Measurements from ENCODE around the gene CHCHD6. TPM values are rescaled to one million over a fixed set of nuclear protein-coding genes. Genes with fewer than 3 reads are reported as not detected.

CHCHD6 gene
- total and polyA plus RNA-seq, 2 experiments from 2014 or later: 15.8 to 21.4 TPM

DNA sequence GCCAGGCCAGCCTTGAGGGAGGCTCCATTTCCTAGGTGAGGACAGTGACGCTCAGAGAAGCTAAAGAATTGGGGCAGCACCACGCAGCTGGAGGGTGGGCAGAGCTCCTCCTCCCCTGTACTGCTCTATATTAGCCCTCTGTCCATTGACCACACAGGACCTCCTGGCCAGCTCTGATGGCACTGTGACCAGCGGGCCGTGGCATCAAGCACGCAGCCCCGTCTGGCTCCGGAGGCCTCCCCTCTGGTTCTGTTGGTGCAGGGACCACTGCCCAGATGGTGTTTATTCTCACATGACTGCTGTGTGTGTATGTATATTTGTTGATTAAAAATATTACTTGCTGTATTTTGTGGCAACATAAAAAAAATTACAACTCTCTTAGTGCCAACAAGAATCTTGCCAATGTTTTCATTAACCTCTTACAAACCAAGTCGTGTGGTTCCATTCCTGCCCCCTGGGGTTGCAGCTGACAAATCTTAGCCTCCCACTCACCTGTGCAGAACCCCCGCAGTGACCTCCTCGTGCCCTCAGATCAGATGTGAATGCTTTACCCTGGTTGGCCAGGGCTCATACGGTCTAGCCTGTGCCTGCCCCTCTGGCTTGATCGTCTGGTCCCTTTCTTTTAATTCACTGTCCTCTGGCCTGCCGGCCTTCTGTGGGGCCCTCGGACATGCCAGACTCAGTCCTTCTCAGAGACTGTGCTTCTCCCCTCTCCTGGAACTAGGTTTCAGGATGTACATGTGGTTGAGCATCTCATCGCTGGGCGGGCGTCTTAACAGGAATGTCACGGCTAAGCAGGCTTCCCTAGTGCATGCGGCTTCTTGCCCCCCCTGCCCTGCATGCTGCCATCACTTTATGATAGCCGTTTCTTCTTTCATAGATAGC, 14.8 kb downstream of the CHCHD6 start:
- H3K79me2 ChIP-seq (ENCODE audit: insufficient read depth): 0 out of 2 replicates have a peak, but pooled peaks cover 10% of the 10 kb centered on the region
- H3K4me2 ChIP-seq (ENCODE audit: unreplicated experiment): no peak overlapping the region
- H3K9ac ChIP-seq: no peak overlapping the region
- no peaks in the 10 kb centered on the region for H4K20me1 ChIP-seq (ENCODE audit: insufficient read depth)
- H3K9me2 ChIP-seq (ENCODE audit: insufficient read depth): no peaks in the 10 kb centered on the region
- DNase-seq: no peak
- H3K4me1 ChIP-seq (ENCODE audit: insufficient read depth): no peaks in the 10 kb centered on the region
- no peak overlapping the region for H3K27ac ChIP-seq
- no peak for TF ChIP-seq EZH2 (IDR thresholded peaks at IDR 0.05; ENCODE audit: insufficient read depth, poor library complexity, severe bottlenecking)
- no peak for TF ChIP-seq EZH2phosphoT487 (IDR thresholded peaks at IDR 0.05; ENCODE audit: insufficient read depth, low read depth)
- no peak overlapping the region for H2AFZ ChIP-seq
- in situ Hi-C loops (cut with MboI): no loop called here
- H3F3A ChIP-seq (ENCODE audit: insufficient read depth): no peaks in the 10 kb centered on the region
- no peaks in the 10 kb centered on the region for H3K9me3 ChIP-seq (ENCODE audit: low read depth)
- H3K27me3 ChIP-seq (replicated peaks; ENCODE audit: insufficient read depth): no peaks in the 10 kb centered on the region
- WGBS, 2 experiments (ENCODE audit: low coverage in 1 of 2, low lambda C conversion rate in 2 of 2, missing lambda C conversion rate in 2 of 2): 84 to 85% methylated on average over 20 of the region's 20 CpGs
- no peaks in the 10 kb centered on the region for H3K36me3 ChIP-seq (ENCODE audit: low read depth)
- H3K4me3 ChIP-seq: no peak overlapping the region

DNA sequence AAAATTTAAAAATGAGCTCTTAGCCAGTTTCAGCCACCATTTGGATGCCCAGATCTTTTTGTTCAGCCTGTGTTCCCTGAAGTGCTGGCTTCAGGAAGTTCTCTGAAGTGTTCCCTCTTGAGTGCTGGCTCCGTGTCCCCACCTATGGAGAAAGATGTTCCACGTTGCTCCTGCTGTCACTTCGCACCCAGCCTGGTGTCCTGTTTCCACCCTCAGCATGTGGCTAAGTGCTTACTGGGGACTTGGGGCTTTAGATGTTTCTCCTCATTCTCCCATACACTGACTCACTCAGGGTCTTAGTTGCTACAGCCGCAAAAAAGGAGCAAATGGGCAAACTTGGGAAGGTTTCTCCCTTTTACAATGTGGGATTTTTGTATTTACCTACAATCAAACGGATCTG, 16.6 kb downstream of the CHCHD6 start:
- no peaks in the 10 kb centered on the region for H3K27me3 ChIP-seq (replicated peaks; ENCODE audit: insufficient read depth)
- H3K9me3 ChIP-seq (ENCODE audit: low read depth): no peaks in the 10 kb centered on the region
- H2AFZ ChIP-seq: no peak overlapping the region
- in situ Hi-C loops (cut with MboI): no loop called here
- H3K36me3 ChIP-seq (ENCODE audit: low read depth): no peaks in the 10 kb centered on the region
- H3K9me2 ChIP-seq (ENCODE audit: insufficient read depth): no peaks in the 10 kb centered on the region
- H3K79me2 ChIP-seq (ENCODE audit: insufficient read depth): peaks cover 19% of the 10 kb centered on the region; the same call in 1 of the 2 replicates
- no peak for TF ChIP-seq EZH2 (IDR thresholded peaks at IDR 0.05; ENCODE audit: insufficient read depth, poor library complexity, severe bottlenecking)
- no peak for TF ChIP-seq EZH2phosphoT487 (IDR thresholded peaks at IDR 0.05; ENCODE audit: insufficient read depth, low read depth)
- no peak overlapping the region for H3K27ac ChIP-seq
- no peaks in the 10 kb centered on the region for H3F3A ChIP-seq (ENCODE audit: insufficient read depth)
- no peaks in the 10 kb centered on the region for H3K4me1 ChIP-seq (ENCODE audit: insufficient read depth)
- no peak overlapping the region for H3K4me2 ChIP-seq (ENCODE audit: unreplicated experiment)
- DNase-seq: no peak
- H3K9ac ChIP-seq: no peak overlapping the region
- H3K4me3 ChIP-seq: no peak overlapping the region
- no peaks in the 10 kb centered on the region for H4K20me1 ChIP-seq (ENCODE audit: insufficient read depth)
- whole genome bisulfite sequencing, 2 experiments (ENCODE audit: low coverage in 1 of 2, low lambda C conversion rate in 2 of 2, missing lambda C conversion rate in 2 of 2): 93 to 97% methylated on average over 5 of the region's 5 CpGs

DNA sequence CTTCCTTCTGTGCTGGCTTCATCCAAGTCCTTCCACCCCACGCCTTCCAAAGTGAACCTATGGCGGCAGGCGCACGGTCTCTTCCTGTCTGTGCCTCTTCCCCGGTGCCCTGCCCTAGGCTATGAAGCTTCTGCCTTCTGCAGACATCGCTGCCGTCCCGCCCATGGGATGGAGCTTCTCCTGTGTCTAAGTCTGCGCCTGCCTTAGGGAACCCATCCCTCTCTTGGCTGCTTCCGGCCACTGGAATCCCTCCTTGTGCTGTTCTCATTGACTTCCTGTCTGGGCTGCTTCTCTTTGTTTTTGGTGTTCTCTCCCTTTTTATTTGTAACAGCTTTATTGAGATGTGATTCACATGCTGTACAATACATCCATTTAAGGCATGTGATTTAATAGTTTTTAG, 17.2 kb downstream of the CHCHD6 start:
- H3K36me3 ChIP-seq (ENCODE audit: low read depth): no peaks in the 10 kb centered on the region
- H3K9me3 ChIP-seq (ENCODE audit: low read depth): no peaks in the 10 kb centered on the region
- in situ Hi-C loops (cut with MboI): no loop called here
- H3K4me3 ChIP-seq: no peak overlapping the region
- H3K4me2 ChIP-seq (ENCODE audit: unreplicated experiment): no peak overlapping the region
- H4K20me1 ChIP-seq (ENCODE audit: insufficient read depth): no peaks in the 10 kb centered on the region
- 83 to 84% methylated on average over 7 to 10 of the region's 10 CpGs for WGBS, 2 experiments (ENCODE audit: low coverage in 1 of 2, low lambda C conversion rate in 2 of 2, missing lambda C conversion rate in 2 of 2)
- no peaks in the 10 kb centered on the region for H3K4me1 ChIP-seq (ENCODE audit: insufficient read depth)
- no peak overlapping the region for H3K9ac ChIP-seq
- H2AFZ ChIP-seq: no peak overlapping the region
- peaks cover 19% of the 10 kb centered on the region; the same call in 1 of the 2 replicates for H3K79me2 ChIP-seq (ENCODE audit: insufficient read depth)
- no peak for TF ChIP-seq EZH2phosphoT487 (IDR thresholded peaks at IDR 0.05; ENCODE audit: insufficient read depth, low read depth)
- TF ChIP-seq EZH2 (IDR thresholded peaks at IDR 0.05; ENCODE audit: insufficient read depth, poor library complexity, severe bottlenecking): no peak
- H3K27ac ChIP-seq: no peak overlapping the region
- no peak for DNase-seq
- no peaks in the 10 kb centered on the region for H3F3A ChIP-seq (ENCODE audit: insufficient read depth)
- H3K9me2 ChIP-seq (ENCODE audit: insufficient read depth): no peaks in the 10 kb centered on the region
- H3K27me3 ChIP-seq (replicated peaks; ENCODE audit: insufficient read depth): no peaks in the 10 kb centered on the region

- H3K27ac ChIP-seq: no peak overlapping the region
- no peak overlapping the region for H3K4me3 ChIP-seq
- H3K9ac ChIP-seq: no peak overlapping the region
- H3F3A ChIP-seq (ENCODE audit: insufficient read depth): no peaks in the 10 kb centered on the region
- H3K9me3 ChIP-seq (ENCODE audit: low read depth): no peaks in the 10 kb centered on the region
- no peak for DNase-seq
- no peak overlapping the region for H2AFZ ChIP-seq
- H4K20me1 ChIP-seq (ENCODE audit: insufficient read depth): no peaks in the 10 kb centered on the region
- no peak for TF ChIP-seq EZH2phosphoT487 (IDR thresholded peaks at IDR 0.05; ENCODE audit: insufficient read depth, low read depth)
- no peak for TF ChIP-seq EZH2 (IDR thresholded peaks at IDR 0.05; ENCODE audit: insufficient read depth, poor library complexity, severe bottlenecking)
- no peaks in the 10 kb centered on the region for H3K27me3 ChIP-seq (replicated peaks; ENCODE audit: insufficient read depth)
- in situ Hi-C loops (cut with MboI): no loop called here
- H3K36me3 ChIP-seq (ENCODE audit: low read depth): no peaks in the 10 kb centered on the region
- 94 to 98% methylated on average over 2 of the region's 2 CpGs for WGBS, 2 experiments (ENCODE audit: low coverage in 1 of 2, low lambda C conversion rate in 2 of 2, missing lambda C conversion rate in 2 of 2)
- no peak overlapping the region for H3K4me2 ChIP-seq (ENCODE audit: unreplicated experiment)
- no peaks in the 10 kb centered on the region for H3K4me1 ChIP-seq (ENCODE audit: insufficient read depth)
- H3K9me2 ChIP-seq (ENCODE audit: insufficient read depth): no peaks in the 10 kb centered on the region
- H3K79me2 ChIP-seq (ENCODE audit: insufficient read depth): peaks cover 13% of the 10 kb centered on the region; the same call in 1 of the 2 replicates
These were observed 19.2 kb downstream of the CHCHD6 start for GRCh38 chr3:126723237-126723636.
